ENCODE data around the gene QSOX1. TPM values are rescaled to one million over a fixed set of nuclear protein-coding genes. Genes with fewer than 3 reads are reported as not detected.

QSOX1 gene
- polyA plus RNA-seq, 1 donor from 2014 or later = 10.4 TPM

DNA sequence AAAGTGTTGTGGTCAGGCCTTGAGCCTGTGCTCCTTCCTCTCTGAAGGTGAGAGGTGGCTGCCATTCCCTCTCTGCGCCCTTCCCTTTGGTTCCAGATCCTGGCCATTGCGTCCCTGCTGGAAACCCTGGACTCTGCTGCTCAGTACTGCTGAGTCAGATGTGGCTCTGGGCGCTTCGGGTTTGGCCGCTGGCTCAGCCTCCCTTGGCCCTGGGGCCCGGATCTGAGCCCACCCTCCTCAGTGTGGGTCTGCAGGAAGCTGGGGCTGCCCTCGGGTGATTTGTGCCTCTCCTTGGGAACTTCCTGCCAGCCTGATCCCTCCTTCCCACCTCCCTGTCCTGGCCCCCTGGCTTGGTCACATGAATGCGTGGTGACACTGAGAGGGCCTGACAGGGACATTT lies 32.2 kb downstream of the QSOX1 start:
- H3K27ac Mint-ChIP-seq = peak overlapping the region in 1 of 3 donors; percentile 66
- H3K27me3 Mint-ChIP-seq = no peaks in the 10 kb centered on the region
- no peaks in the 10 kb centered on the region for H3K9me3 Mint-ChIP-seq
- no peak overlapping the region for H3K4me3 Mint-ChIP-seq
- peaks cover 11% of the 10 kb centered on the region for H3K36me3 Mint-ChIP-seq
- no peaks in the 10 kb centered on the region for H3K4me1 Mint-ChIP-seq

DNA sequence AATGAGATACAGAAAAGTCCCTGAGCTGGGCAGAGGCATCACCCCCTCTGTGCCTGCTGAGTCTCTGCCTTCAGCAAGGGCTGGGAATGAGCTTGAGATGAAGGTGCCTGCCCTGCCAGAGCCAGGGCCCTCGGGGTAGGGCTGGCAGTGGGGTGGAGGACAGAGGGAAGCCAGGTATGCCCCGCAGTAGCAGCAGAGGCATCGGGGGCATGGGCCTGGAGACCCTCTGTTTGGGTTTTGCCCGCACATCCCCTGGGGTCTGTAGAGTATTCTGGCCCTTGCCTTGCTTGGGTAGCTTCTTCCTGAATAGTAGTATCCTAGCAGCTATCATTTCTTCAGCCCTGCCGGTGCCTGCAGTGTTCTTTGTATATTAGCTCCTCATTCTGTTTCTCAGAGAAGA lies 33.0 kb downstream of the QSOX1 start:
- Mint-ChIP-seq H3K36me3 (peaks cover 8% of the 10 kb centered on the region), H3K4me3 (no peak overlapping the region), H3K4me1 (peaks cover 0 to 5% (median 0%) of the 10 kb centered on the region in 3 donors), H3K27ac (peak overlapping the region in 1 of 3 donors; percentile 66), H3K27me3 (no peaks in the 10 kb centered on the region), H3K9me3 (no peaks in the 10 kb centered on the region)

DNA sequence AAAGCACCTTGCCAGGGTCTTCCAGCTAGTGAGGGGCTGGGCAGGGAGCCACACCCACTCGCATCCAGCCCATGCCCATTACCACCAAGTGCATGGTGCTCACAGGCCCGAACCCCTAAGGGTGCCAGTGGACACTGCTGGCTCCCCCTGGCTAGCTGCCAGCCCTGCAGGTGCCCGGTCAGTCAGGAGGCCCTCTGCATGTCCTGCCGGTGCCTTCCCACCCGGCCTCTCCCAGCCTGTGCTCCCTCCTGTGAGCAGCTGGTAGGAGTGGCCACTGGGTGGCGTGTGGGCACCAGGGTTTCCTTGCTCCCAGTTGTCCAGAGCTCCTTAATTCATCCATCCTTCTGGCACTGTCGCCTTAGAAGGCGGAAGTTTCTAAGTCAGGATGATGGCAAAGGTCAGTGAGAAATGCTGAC lies 33.4 kb downstream of the QSOX1 start:
- Mint-ChIP-seq H3K9me3 (no peaks in the 10 kb centered on the region), H3K4me3 (no peak overlapping the region), H3K27me3 (no peaks in the 10 kb centered on the region), H3K4me1 (peaks cover 0 to 5% (median 0%) of the 10 kb centered on the region in 3 donors), H3K27ac (no peak overlapping the region), H3K36me3 (peaks cover 8% of the 10 kb centered on the region)

GRCh38 chr1:180188684-180189175 lies 34.1 kb downstream of the QSOX1 start:
- no peak overlapping the region for H3K4me3 Mint-ChIP-seq
- peaks cover 0 to 5% (median 0%) of the 10 kb centered on the region in 3 donors for H3K4me1 Mint-ChIP-seq
- H3K36me3 Mint-ChIP-seq = peaks cover 8% of the 10 kb centered on the region
- H3K27ac Mint-ChIP-seq = no peak overlapping the region
- no peaks in the 10 kb centered on the region for H3K27me3 Mint-ChIP-seq
- no peaks in the 10 kb centered on the region for H3K9me3 Mint-ChIP-seq

GRCh38 chr1:180190091-180190490 lies 35.4 kb downstream of the QSOX1 start:
- Mint-ChIP-seq H3K9me3 (no peaks in the 10 kb centered on the region), H3K4me3 (no peak overlapping the region), H3K27ac (no peak overlapping the region), H3K36me3 (peaks cover 8% of the 10 kb centered on the region), H3K4me1 (peaks cover 0 to 5% (median 0%) of the 10 kb centered on the region in 3 donors), H3K27me3 (no peaks in the 10 kb centered on the region)

DNA sequence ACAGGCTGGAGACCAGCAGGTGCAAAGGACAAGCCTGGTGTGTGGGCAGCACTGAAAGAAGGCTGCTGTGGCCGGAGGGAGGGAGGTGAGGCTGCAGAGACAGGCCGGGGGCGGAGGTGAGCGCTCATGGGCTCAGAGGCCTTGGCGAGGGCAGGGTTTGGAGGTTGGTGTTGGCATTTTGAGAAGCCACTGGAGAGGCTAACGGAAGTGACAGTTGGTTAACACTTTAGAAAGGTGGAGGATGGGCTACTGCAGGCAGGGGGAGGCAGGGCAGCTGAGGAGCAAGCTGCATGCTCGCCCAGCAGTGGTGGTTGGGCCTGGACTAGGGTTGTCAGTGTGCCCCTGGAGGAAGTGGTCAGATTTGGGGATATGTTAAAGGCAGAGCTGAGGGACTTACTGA lies 37.5 kb downstream of the QSOX1 start:
- H3K27ac Mint-ChIP-seq = peak overlapping the region in 1 of 3 donors; percentile 57

GRCh38 chr1:180193141-180194047 lies 38.7 kb downstream of the QSOX1 start:
- Mint-ChIP-seq H3K27ac (peak overlapping the region in 1 of 3 donors; percentile 35), H3K9me3 (peaks cover 0 to 2% (median 0%) of the 10 kb centered on the region in 3 donors), H3K27me3 (no peaks in the 10 kb centered on the region), H3K36me3 (peaks cover 5% of the 10 kb centered on the region), H3K4me3 (no peak overlapping the region), H3K4me1 (peaks cover 0 to 5% (median 0%) of the 10 kb centered on the region in 3 donors)

More for the DNA sequence above, 37.5 kb downstream of the QSOX1 start:
- no peaks in the 10 kb centered on the region for H3K27me3 Mint-ChIP-seq
- H3K4me3 Mint-ChIP-seq = no peak overlapping the region
- peaks cover 3% of the 10 kb centered on the region for H3K36me3 Mint-ChIP-seq
- H3K4me1 Mint-ChIP-seq = peaks cover 0 to 5% (median 0%) of the 10 kb centered on the region in 3 donors
- H3K9me3 Mint-ChIP-seq = peaks cover 0 to 2% (median 0%) of the 10 kb centered on the region in 3 donors

DNA sequence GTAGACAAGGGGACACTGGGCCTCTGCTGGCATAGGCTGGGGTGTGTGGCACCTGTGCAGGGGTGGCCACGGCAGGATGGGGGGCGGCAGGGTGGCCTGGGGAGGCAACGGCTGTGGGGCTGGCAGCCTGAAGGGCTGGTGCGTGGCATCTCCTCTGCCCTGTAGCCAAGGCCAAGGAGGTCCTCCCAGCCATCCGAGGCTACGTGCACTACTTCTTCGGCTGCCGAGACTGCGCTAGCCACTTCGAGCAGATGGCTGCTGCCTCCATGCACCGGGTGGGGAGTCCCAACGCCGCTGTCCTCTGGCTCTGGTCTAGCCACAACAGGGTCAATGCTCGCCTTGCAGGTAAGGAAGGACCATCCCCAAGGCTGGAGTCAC lies 39.4 kb downstream of the QSOX1 start:
- peaks cover 0 to 5% (median 0%) of the 10 kb centered on the region in 3 donors for H3K4me1 Mint-ChIP-seq
- H3K27ac Mint-ChIP-seq = peak overlapping the region in 1 of 3 donors; percentile 35
- no peak overlapping the region for H3K4me3 Mint-ChIP-seq
- H3K9me3 Mint-ChIP-seq = peaks cover 0 to 2% (median 0%) of the 10 kb centered on the region in 3 donors
- H3K36me3 Mint-ChIP-seq = peaks cover 5% of the 10 kb centered on the region
- no peaks in the 10 kb centered on the region for H3K27me3 Mint-ChIP-seq

DNA sequence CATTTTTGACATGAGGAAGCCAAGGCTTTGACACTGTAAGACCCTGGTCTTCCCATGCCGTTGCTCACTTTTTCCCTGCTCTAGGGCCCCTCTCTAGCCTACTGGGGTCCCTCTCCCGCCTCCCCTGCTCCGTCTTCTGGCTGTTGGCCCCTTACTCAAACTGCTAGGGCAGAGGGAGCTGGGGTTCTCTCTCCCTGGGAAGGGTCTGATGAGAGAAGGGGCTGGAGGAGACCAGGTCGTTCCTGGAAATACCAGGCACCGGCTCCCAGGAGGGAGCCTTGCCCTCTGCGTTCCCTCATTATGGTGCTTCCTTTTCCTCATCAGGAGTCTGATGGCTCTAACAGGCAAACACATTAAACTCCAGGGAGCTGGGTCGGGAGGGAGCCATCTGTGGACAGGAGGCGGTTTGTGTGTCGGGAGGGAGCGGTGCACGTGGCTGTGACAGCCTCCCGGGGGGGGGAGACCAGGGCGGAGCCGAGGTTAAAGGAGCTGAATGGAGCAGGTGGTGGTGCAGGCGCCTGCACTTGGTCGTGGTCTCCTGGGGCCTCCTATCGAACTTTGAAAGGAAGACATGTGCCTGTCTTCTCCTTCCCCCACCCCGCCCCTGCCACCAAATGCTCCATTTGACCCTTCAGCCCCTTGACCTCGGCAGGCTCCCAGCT lies 40.0 kb downstream of the QSOX1 start:
- Mint-ChIP-seq H3K9me3 (peaks cover 0 to 2% (median 0%) of the 10 kb centered on the region in 3 donors), H3K4me1 (peaks cover 0 to 5% (median 0%) of the 10 kb centered on the region in 3 donors), H3K27ac (no peak overlapping the region), H3K36me3 (peaks cover 5% of the 10 kb centered on the region), H3K27me3 (no peaks in the 10 kb centered on the region), H3K4me3 (no peak overlapping the region)

- peaks cover 5% of the 10 kb centered on the region for H3K36me3 Mint-ChIP-seq
- H3K9me3 Mint-ChIP-seq = peaks cover 0 to 2% (median 0%) of the 10 kb centered on the region in 3 donors
- H3K4me1 Mint-ChIP-seq = peaks cover 0 to 5% (median 0%) of the 10 kb centered on the region in 3 donors
- H3K27me3 Mint-ChIP-seq = no peaks in the 10 kb centered on the region
- no peak overlapping the region for H3K27ac Mint-ChIP-seq
- no peak overlapping the region for H3K4me3 Mint-ChIP-seq
Observed at GRCh38 chr1:180195401-180195800, 40.7 kb downstream of the QSOX1 start.

DNA sequence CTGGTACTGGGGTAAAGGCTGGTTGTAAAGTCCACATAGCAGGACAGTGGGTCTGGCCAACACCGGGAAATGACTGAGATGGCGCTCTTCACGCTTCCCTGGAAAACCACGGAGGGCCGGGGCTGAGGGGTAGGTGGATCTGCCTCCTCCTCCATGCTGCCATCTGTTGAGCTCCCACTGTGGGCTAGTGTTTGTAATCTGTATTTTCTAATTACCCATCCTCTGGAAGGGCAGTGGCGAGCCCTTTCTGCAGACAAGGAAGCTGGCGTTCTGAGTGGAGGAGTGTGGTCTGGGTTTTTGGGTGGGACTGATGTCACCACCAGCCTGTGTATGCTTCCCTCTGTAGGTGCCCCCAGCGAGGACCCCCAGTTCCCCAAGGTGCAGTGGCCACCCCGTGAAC lies 41.2 kb downstream of the QSOX1 start:
- peaks cover 5% of the 10 kb centered on the region for H3K36me3 Mint-ChIP-seq
- peaks cover 0 to 2% (median 0%) of the 10 kb centered on the region in 3 donors for H3K9me3 Mint-ChIP-seq
- no peak overlapping the region for H3K4me3 Mint-ChIP-seq
- peaks cover 0 to 5% (median 0%) of the 10 kb centered on the region in 3 donors for H3K4me1 Mint-ChIP-seq
- no peak overlapping the region for H3K27ac Mint-ChIP-seq
- no peaks in the 10 kb centered on the region for H3K27me3 Mint-ChIP-seq

DNA sequence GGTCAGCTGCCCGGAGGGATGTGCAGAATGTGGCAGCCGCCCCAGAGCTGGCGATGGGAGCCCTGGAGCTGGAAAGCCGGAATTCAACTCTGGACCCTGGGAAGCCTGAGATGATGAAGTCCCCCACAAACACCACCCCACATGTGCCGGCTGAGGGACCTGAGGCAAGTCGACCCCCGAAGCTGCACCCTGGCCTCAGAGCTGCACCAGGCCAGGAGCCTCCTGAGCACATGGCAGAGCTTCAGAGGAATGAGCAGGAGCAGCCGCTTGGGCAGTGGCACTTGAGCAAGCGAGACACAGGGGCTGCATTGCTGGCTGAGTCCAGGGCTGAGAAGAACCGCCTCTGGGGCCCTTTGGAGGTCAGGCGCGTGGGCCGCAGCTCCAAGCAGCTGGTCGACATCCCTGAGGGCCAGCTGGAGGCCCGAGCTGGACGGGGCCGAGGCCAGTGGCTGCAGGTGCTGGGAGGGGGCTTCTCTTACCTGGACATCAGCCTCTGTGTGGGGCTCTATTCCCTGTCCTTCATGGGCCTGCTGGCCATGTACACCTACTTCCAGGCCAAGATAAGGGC lies 41.9 kb downstream of the QSOX1 start:
- no peak overlapping the region for H3K27ac Mint-ChIP-seq
- H3K4me1 Mint-ChIP-seq = peaks cover 0 to 5% (median 0%) of the 10 kb centered on the region in 3 donors
- H3K4me3 Mint-ChIP-seq = no peak overlapping the region
- H3K36me3 Mint-ChIP-seq = peaks cover 2% of the 10 kb centered on the region
- peaks cover 0 to 2% (median 0%) of the 10 kb centered on the region in 3 donors for H3K9me3 Mint-ChIP-seq
- no peaks in the 10 kb centered on the region for H3K27me3 Mint-ChIP-seq

- no peak overlapping the region for H3K27ac Mint-ChIP-seq
- H3K4me1 Mint-ChIP-seq = peaks cover 0 to 3% (median 0%) of the 10 kb centered on the region in 3 donors
- no peaks in the 10 kb centered on the region for H3K27me3 Mint-ChIP-seq
- peaks cover 2% of the 10 kb centered on the region for H3K36me3 Mint-ChIP-seq
- peaks cover 0 to 2% (median 0%) of the 10 kb centered on the region in 3 donors for H3K9me3 Mint-ChIP-seq
- H3K4me3 Mint-ChIP-seq = no peak overlapping the region
Observed at GRCh38 chr1:180197231-180197630, 42.6 kb downstream of the QSOX1 start.

DNA sequence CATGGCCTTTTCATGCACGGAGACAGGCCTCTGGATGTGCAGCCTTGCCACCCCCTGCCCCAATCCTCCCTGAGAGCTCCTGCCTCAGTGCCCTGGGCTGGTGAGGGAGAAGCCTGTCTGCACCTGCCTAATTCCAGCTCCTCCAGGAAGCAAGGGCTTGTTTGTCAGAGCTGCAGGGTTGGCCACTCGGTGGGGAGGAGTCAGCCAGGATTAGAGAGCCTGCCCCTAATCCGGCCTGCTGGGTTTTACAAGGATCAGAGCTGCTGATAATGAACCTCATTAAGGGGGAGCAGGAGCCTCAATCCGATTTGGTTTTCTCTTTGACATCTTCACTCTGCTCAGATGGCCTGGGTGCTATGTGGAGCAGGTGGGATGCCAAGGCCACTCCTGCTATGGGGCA lies 43.5 kb downstream of the QSOX1 start:
- Mint-ChIP-seq H3K9me3 (peaks cover 0 to 2% (median 0%) of the 10 kb centered on the region in 3 donors), H3K4me1 (no peaks in the 10 kb centered on the region), H3K27ac (no peak overlapping the region), H3K36me3 (peaks cover 2% of the 10 kb centered on the region), H3K27me3 (no peaks in the 10 kb centered on the region), H3K4me3 (no peak overlapping the region)

DNA sequence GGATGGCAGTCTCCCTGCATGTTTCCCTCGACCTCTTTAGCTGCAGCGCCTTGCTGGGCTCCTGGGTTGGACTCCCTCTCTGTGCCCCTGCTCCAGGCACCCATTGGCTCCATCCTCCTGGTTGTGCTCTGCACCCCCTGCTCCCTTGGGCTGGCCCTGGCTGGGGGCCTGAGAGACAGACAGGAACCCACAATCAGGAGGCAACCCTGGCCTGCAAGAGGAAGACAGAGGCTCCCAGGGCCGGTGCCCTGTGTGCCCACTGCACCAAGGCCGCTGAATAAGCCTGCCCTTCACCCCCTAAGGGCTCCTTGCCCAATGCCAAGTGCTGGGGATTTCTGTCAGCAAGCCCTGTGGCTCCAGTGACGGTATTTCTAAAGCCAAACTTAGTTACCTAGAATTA lies 43.9 kb downstream of the QSOX1 start:
- no peak overlapping the region for H3K27ac Mint-ChIP-seq
- peaks cover 2% of the 10 kb centered on the region for H3K36me3 Mint-ChIP-seq
- H3K4me1 Mint-ChIP-seq = no peaks in the 10 kb centered on the region
- H3K9me3 Mint-ChIP-seq = peaks cover 0 to 2% (median 0%) of the 10 kb centered on the region in 3 donors
- H3K27me3 Mint-ChIP-seq = no peaks in the 10 kb centered on the region
- H3K4me3 Mint-ChIP-seq = no peak overlapping the region
